ENCODE measurements around the gene SMIM9. TPM values are rescaled to one million over a fixed set of nuclear protein-coding genes. Genes with fewer than 3 reads are reported as not detected.
"Not testable (repeated sequence)": the region's sequence is repeated elsewhere in the genome, so short reads cannot be mapped to it uniquely, and the experiment has no call there.

SMIM9 gene
- polyA plus RNA-seq, 1 donor, result not detected

DNA sequence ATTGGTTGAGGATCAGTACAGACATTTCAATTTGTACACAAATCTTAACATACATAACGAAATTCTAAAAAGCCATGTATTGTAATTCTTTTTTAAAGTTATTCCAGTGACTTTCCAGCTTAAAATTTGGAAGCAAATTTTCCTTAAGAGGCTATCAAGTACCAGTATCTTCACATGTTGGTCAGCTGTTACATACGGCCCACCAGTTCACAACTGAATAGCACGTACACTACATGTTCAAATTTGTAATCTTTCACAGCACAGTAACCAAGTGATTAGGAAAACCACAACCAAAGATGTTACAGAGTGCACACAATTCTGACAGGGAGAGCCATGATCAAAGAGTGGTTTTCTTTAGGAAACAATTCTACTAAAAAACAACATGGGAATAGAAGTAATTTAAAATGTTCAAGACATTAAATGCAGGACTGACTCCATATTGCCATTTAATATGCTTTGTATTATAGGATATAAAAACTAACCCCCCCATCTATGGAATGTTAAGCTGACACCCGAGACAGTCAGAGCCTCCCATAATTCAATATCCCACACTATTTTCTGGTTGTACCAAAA lies 18.1 kb downstream of the SMIM9 start:
- not testable (repeated sequence) for DNase-seq

DNA sequence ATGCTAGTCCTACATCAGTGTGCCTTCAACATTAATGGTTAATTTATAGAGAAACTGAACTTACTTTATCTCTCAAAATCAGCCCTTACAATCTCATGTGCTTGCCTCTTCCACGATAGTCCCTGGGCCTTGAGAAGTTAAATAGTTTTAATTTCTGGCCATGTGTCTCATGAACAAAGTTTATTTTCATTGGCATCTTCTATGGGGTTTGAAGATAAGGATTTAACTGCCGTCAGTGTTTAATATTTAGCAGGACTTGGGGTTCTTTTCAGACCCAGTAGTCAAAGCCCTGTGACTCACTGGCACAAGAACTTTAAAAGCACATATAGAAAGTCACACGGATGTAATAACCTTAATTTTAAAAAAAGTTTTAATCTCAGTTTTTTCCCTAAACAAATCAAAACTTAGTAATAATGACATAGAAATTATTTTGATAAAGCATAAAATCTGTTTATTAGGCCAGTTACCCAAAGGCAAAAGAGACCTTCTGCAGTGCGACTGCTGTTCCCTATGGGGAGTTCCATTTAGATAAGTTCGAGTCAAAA lies 19.1 kb downstream of the SMIM9 start:
- DNase-seq, result no peak

DNA sequence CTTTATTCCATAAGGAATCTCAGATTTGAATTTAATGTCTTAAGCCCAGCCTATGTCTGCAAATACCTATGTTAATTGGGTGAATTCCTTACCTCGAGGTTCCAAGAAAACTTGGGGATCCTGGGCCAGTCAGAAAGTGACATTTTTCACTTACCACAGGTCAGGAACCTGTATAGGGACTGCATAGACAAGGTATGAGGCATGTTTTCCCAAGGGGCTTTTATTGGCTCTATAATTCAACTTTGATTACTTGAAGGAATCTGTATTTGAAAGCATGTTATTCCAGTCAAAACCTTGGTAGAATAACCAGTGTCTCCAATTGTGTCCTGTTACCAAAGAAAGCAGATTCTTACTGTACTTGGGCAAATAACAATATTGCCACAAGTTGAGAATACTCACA lies 20.7 kb downstream of the SMIM9 start:
- DNase-seq, result no peak

DNA sequence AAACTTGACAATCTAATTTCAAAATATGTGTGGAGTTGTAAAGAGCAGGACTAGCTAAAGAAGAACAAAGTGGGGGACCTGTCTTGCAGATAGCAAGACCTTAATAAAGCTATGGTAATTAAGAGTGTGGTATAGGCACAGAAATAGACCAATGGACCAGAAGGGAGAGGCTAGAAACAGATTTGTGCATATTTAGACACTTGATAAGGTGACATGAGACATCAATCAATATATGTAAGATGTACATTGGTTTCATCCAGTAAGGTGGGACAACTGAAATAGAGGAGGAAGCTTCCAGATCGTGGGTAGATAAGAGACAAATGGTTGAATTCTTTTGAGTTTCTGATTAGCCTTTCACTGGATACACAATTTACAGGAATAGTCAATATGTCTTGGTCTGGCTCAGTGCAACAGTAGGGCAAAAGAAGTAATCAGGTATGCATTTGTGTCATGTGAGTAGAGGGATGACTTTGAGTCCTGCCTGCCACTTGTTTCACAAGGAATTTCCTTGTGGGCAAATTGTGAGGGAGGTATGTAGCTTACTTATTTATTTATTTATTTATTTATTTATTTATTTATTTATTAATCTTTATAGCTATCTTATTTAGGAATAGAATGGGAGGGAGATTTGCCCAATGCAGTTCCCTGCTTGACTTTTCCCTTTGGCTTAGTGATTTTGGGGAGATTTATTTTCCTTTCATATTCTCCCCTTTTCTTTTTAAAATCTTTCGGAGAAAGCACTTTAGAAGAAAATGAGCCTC lies 21.9 kb downstream of the SMIM9 start:
- DNase-seq, result no peak

DNA sequence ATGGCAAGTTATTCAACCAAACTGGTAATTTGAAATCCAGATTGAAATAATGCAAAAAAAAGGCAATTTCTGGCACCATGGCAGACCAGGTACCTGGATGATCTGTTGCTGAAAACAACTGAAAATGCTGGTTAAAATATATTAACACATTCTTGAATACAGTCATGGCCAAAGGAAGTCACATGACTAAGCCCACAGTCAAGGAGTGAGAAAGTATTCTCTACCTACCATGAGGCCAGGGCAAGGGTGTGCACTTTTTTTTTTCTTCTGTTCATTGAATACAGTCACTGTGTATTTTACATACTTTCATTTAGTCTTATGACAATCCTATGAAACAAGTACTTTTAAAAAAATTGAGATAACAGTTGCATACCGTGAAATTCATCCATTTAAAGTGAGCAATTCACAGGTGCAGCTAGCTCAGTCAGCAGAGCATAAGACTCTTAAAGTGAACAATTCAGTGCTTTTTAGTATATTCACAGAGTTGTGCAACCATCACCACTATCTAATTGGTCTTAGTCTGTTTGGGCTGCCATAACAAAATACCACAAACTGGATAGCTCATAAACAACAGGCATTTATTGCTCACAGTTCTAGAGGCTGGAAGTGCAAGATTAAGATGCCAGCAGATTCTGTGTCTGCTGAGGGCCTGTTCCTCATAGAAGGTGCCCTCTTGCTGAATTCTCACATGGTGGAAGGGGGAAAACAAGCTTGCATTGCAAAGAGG lies 24.4 kb downstream of the SMIM9 start:
- DNase-seq, result no peak

DNA sequence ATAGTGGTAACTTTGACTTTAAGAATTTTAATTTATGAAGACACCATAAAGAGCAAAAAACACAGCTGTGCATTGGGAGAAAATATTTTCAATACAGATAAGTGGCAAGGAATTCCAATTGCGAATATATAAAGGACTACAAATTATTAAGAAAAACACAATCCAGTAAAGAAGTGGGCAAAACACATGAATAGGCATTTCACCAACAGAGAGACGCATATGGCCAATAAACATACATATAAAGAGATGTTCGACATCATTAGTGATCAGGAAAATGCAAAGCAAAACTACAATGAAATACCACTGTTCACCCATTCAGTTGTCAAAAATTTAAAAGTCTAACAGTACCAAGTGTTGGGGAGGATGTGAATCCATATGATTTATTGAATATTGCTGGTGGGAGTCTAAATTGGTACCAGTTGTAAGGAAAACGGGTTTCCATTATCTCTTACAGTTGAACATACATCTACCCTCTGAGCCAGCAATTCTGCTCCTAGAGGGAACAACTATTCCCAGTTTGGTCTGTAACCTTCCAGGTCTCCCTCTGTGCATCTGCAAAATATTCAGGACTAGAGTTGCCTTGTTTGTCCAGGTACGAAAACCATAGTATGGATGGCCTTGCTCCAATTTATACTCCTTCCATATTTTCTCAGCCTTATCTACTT lies 27.5 kb downstream of the SMIM9 start:
- DNase-seq, result no peak

DNA sequence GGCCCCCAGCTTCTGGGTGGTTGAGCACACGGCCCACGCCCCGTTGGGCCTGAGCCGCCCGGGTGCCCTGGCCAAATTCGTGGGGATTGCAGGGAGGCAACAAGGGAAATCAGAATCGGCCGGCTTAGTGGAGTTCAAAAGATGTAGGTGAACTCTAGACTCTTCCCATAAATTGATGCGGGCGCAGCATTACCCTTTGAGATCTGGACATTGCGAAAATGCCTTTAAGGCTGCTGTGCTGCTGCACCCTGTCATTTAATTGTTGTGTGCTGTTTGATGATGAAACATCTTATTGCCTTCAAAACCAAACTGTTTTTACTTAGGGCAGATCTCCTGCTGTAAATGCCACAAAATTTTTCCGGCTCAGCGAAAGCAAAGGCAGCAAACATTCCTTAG lies 28.8 kb downstream of the SMIM9 start:
- no peak for DNase-seq

DNA sequence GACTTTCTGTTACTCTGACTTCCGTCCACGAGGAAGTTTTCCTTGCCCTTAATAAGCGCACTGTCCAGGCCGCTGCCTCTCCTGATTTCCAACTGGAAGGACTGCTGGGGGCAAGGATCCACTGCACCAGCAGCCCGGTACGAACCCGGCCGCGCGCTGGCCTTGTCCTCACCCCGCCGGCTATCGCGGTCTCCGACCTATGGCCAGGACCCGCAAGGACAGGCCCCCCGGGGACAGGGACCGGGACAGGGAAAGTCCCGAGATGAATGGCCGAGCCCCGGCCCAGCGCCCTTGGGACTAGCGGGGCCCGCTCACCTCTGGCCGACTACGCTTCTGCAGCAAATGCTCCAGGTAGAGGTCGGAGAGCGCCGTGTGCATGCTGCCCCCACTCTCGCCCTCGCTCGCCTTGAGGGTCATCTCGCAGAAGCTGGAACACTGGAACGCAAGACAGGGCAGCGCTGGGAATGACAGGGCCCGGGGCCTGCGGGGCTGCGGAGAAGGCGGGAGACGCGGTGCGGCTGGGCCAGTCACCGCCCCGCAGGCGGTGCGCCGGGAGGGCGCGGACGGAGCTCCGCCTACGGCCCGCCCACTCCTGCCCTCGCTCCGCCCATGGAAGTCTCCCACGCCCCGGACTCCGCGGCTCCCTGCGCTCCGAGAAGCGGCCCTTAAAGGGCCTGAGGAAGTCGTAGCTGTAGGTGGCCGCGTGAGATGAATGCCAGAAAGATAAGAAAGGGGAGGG lies 29.3 kb downstream of the SMIM9 start, which contains the start of gene MPP1:
TSS of gene MPP1 (minus strand) at position 529 of the 739 bp plus-strand sequence. CDS start at position 417, 112 bp downstream.
- DNase-seq, result peak; percentile 58

DNA sequence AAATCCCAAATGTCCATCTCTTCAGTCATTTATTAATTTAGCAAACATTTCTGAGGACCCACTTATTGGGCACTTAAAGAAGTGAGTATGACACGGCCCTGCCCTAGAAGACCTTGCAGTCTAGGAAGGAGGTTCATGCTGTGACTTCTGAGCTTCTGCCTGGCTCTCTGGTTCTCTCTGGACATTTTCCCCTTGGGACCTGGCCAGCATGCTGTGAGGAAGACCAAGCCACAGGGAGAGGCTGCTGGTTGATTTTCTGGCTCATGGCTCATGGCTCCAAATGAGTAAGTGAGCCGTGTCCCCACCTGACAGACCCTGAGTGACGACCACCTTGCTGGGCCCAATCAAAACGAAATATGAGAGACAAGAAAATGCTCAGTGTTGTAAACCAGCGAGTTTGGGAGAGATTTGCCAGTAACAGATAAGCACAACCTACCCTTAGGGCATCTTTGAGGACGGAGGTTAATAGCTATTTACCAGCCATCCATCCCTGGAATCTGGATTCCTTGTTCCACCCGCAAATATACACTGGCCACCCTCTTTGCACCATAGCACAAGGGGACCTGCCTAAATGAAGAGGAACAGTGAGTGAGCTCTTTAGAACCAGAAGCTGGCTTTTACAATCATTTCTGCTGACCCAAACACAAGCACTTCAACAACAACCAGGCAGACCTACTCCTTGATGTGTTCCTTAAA lies 30.1 kb downstream of the SMIM9 start:
- DNase-seq, result no peak

DNA sequence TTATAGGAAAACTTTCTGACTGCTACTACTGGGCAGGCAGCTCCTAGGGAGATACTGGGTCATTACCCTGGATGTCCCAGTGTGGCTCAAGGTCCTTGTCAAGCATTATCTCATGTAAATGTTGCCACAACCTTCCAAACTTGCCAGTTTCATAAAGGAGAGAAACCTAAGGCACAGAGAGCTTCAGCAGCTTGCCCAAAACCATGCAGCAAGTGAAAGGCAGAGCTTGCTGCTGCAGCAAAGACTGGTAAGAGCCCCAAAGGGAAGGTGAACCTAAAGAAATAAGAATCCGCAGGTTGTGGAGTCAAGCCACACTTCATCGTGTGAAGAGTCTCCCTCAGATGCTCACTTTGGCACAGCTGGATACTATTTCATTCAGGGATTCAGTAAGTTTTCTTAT lies 31.5 kb downstream of the SMIM9 start:
- DNase-seq, result no peak

DNA sequence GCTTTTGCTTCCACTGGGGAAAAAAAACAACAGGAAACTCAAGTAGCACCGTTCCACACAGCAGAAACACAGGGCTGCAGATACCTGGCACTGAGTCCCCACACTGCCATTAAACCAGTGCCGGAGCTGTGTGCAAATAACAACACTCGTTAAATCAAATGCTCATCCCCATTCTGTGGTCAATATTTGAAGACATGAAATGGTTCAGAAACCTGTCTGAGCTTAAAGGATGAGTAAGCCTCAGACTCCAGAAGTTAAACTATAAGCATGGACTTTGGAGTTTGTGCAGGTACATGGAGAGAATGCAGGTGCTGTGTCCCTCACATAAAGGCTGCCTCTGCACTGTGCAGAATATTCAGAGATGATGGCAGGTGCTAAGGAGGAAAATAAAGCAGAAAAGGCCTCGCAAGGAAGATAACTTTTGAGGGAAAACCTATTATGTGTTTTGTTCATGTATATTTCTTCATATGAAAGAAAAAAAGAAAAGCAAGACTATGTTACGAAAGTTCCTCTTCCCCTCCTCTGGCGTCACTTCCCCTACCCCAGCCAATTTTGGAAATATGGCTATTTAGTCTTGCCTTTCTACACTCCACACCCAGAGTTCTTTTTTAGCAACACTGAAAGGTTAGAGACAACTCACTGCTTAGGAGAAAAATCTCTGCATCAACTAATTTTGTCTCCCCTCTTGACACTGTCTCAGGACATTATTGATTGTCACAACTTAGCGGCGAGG lies 33.8 kb downstream of the SMIM9 start:
- no peak for DNase-seq

DNA sequence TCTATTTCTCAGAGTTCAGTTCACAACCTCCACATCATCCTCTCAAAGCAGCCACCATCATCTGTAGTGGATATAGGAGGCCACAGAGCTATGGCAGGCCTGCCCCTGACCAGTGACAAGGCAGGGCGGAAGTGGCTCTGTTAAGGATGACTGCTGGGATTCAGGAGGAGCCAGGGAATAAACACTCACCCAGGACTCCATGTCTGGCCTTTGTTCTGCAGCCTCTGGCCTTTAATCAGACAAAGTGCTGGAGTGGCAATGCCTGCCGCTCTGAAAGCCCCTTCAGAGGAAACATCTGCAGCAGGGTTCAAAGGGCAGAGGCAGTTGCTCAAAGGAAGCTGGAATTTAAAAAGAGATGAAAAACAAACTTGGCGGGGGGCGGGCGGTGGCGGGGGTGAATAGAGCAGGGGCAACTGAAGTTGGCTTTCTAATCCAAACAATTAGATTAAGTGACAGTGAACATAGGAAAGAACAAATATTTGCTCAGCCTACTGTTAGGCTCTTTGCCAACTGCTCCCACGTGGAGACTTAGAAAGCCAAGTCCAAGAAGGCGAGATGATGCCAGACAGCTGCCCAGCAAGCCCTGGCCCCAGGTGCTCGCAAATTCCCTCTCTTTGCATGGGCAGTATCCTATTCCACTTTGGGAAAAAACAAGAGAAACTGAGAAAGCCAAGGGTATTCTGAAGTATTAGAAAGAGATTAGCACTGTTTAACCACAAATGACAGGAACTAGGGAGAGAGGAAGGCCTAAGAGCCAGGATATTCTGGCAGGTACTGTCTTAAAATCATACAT lies 34.7 kb downstream of the SMIM9 start:
- no peak for DNase-seq

DNA sequence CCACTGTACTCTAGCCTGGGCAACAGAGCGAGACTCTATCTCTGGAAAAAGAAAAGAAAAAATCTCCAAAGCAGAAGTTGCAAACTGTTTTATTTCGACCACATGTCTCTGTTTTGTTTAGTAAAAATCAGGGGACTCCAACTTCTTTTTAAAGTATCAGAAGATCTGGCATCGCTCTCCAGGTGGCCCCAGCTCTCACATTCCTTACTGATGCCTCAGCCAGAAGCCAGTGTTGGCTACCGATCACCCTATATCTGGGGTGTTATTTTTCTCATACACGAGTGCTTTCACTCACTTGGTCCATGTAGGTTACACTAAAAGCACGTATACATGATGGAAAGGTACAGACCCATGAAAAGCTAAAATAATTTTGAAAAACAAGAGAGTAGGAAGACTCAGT lies 37.5 kb downstream of the SMIM9 start:
- DNase-seq, result no peak

DNA sequence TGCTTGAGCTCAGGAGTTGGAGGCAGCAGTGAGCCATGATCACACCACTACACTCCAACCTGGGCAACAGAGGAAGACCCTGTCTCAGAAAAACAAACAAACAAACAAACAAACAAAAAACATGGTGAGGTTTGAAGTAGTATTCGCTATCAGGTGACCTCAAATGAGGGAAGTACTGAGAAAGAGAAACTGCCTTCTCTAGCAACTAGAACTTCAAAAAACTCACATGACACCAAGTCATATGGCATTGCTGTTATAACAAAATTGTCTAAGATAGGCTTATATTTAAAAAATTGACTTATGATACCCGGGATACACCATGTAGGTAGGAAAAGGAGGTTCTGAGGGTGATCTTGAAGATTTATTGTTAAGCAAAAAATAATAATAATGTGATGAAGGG lies 39.4 kb downstream of the SMIM9 start:
- DNase-seq, result no peak

DNA sequence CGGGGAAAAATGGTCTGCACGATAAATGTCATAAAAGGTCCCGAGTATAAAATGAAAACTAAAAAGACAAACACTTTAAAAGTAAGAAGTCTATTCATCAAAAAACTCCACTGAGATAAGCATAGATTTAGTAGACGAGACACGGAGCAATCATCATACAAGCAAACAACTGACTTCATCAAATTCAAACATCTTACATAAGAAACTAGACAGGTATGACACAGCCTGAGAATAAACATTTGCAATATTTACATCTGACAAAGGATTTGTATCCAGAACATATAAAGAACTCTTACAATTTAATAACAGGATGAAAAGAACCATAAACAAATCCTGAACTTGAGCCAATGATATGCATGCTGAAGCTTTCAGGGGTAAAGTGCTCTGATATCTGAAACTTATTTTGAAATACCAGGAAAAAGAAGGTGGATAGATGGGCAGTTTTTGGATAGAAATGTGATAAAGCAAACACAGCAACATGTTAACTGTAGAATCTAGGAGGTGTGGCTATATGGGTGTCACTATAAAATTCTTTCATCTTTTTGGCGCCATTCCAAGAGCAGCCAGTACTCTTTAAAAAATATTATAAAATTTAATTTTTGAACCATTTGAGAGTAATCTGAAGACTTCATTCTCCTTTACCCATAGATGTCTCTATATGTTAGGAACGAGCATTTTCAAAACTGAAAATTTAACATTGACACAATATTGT lies 41.2 kb downstream of the SMIM9 start:
- no peak for DNase-seq

DNA sequence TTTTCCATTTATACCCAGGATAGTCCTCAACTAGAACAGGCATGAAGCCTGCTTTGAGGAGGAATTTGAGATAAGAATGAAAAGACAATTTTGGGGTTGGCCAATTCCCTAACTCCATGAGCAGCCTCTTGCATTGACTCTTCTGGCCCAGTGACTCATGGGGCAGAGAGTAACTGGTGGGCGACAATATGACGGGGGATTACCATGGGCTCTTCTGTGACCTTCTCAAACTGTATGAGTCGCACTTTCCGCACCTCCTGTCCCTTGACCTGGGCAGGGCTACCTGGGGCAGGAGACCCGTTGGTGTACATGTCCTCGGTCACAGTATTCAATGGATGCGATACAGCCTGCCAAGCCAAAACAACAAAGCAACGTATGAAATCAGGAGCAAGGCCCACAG lies 42.5 kb downstream of the SMIM9 start:
- DNase-seq, result no peak

DNA sequence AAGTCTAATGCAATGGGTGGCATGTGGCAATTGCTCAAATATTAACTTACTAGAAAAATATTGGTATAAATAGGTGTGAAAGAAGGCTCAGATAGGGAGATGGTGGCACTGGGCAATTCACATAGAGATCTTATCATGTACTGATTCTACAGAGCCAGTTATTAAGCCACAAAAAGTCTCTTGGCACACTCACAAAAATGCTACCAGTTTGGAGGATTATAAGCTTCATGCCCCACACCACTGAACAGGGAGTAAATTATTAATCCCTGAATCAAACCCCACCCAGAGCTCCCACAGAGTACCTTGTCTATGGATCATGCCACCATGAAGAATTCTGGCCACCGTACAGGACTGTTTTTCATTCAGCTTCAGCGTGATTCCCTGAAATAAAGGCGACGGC lies 43.0 kb downstream of the SMIM9 start:
- no peak for DNase-seq

DNA sequence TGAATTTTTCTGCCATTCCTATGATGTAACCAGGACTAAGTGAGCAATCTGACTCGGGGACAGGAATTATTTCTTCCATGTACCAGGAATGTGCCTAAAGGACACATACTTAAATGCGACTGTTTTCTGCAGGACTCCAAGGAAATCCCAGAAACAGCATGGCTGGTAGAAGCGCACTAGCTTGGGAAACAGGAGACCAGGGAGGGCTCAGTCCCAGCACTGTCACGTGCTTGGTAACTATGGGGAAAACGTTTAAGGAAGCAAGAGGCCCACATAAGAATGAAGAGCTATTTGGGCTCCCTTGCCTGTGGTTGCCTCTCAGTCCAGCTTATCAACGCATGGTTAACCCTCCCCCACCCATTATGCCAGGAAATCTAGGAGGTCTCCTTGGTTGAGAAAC lies 48.7 kb downstream of the SMIM9 start:
- DNase-seq, result no peak

All from left kidney (tissue), 2 donors.